Upper lobe of left lung (tissue), 4 donors: ENCODE measurements around the gene CXCL6.

ENCODE experiments used
- EP300 ChIP-seq, 4 donors: sonication (generic); formaldehyde crosslinking; IDR thresholded peaks; one replicate each; pipeline ENCODE4 v1.5.1; 2017; ENCODE audit warnings: antibody characterized with exemption in 4 of 4, control low read depth in 2 of 4
- POLR2A ChIP-seq, 4 donors: fragments of 450-650 bp; IDR thresholded peaks; one replicate each; pipeline ENCODE4 v1.5.1; 2016 to 2017; ENCODE audit warnings: antibody characterized with exemption in 4 of 4, mild to moderate bottlenecking in 2 of 4
- TF ChIP-seq, protein P1 (sequence below), 6 experiments: fragments of 450-650 bp in 4 of 6; fragments of 200-600 bp in 2 of 6; sonication (generic) in 2 of 6; IDR thresholded peaks; one replicate each; pipeline ENCODE4 v1.5.1; 2016 to 2019; ENCODE audit warnings: antibody characterized with exemption in 6 of 6

DNA sequence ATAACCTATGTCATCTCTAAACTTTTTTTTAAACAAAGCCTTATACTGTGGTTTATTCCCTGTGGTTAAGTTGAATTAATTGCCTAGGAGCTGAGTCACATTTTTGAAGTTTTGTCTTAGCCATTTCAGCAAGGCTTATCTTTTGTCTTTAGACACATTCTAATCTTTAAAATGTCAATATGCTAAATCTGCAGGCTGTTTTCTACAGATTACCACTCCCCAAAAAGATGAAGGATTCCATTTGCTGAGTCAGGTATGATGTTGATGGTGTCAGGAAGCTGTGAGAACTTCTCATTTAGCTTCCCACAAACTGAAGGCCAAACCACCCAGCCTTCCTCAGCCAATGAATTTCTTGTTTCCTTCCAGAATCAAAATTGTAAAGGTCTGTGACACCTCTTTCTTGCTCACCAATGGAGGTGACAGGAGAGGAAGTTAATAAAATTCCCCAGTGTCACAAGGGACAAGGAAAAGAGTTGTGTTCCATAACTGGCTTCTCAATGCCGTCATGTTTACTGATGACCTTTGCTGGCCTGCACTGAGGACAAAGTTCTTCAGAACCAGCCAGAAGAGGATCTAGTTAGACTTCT, 3.7 kb upstream of the CXCL6 start:
- TF ChIP-seq, protein P1, sequence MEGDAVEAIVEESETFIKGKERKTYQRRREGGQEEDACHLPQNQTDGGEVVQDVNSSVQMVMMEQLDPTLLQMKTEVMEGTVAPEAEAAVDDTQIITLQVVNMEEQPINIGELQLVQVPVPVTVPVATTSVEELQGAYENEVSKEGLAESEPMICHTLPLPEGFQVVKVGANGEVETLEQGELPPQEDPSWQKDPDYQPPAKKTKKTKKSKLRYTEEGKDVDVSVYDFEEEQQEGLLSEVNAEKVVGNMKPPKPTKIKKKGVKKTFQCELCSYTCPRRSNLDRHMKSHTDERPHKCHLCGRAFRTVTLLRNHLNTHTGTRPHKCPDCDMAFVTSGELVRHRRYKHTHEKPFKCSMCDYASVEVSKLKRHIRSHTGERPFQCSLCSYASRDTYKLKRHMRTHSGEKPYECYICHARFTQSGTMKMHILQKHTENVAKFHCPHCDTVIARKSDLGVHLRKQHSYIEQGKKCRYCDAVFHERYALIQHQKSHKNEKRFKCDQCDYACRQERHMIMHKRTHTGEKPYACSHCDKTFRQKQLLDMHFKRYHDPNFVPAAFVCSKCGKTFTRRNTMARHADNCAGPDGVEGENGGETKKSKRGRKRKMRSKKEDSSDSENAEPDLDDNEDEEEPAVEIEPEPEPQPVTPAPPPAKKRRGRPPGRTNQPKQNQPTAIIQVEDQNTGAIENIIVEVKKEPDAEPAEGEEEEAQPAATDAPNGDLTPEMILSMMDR (IDR thresholded peaks at IDR 0.05): no peak
- TF ChIP-seq POLR2A (IDR thresholded peaks at IDR 0.05) (no peak), EP300 (IDR thresholded peaks at IDR 0.05) (no peak)
